Lower leg skin (tissue), 4 donors: ENCODE data around the gene ARHGEF12. TPM values are rescaled to one million over a fixed set of nuclear protein-coding genes. Genes with fewer than 3 reads are reported as not detected.

ENCODE experiments used
- DNase-seq, 2 donors: peaks; one replicate each; pipeline ENCODE4 v3.0.0-alpha.2; 2019; ENCODE audit warnings: low spot score in 2 of 2
- H3K4me3 ChIP-seq: fragments of 200-600 bp; sonication (generic); 2 replicates; pipeline ENCODE4 v1.5.1; 2017; ENCODE audit warnings: mild to moderate bottlenecking, low read depth; ENCODE audit not compliant: poor library complexity, severe bottlenecking
- POLR2A ChIP-seq, 2 donors: fragments of 450-650 bp; IDR thresholded peaks; one replicate each; pipeline ENCODE4 v1.6.1; 2016 to 2017; ENCODE audit warnings: antibody characterized with exemption in 2 of 2, mild to moderate bottlenecking in 1 of 2, moderate library complexity in 1 of 2
- WGBS, 2 donors: methylation state at CpG; one replicate each; pipeline ENCODE4 v1.1.5; 2018; 5-methylcytosine and 5-hydroxymethylcytosine counted together
- intact Hi-C: fragments of 100-400 bp; cut with DNase I; formaldehyde crosslinking; loops from one replicate; pipeline ENCODE4 v1.15.0; 2023; ENCODE audit warnings: low total_unique reads
- total RNA-seq, 4 donors: library from RNA; depleted of rRNA; stranded (reverse); fragments of >200 nt; gene quantifications; one replicate each; pipeline ENCODE4 v1.1.0, GENCODE V29; 2016
- TF ChIP-seq, protein P1 (sequence below), 3 donors: fragments of 450-650 bp; IDR thresholded peaks; one replicate each; pipeline ENCODE4 v1.5.1; 2016; ENCODE audit warnings: antibody characterized with exemption in 3 of 3, mild to moderate bottlenecking in 3 of 3, moderate library complexity in 2 of 3

Gene ARHGEF12
- total RNA-seq, 4 donors from 2014 or later = 124 to 153 (median 132) TPM

DNA sequence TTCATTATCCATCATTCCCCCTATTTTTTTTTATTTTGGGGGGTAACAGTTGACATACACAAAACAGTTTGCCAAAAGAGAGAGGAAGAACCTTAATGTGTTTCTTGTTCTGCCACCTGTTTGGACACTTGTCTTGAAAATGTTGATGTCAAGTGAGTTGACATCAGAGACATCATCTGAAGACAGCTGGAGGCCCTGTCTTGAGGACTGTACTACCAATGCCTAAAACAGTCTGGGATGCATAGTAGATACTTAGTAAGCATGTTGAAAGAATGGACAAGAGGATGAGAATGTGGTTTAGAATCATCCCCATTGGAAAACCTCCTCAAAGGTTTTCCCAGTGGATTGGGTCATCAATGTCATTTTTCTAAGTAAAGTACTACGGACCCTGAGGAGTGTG is 2.4 kb upstream of the ARHGEF12 start:
- WGBS, 2 donors = 86% methylated on average over 1 of the region's 1 CpG
- no peak overlapping the region for H3K4me3 ChIP-seq
- TF ChIP-seq, protein P1, sequence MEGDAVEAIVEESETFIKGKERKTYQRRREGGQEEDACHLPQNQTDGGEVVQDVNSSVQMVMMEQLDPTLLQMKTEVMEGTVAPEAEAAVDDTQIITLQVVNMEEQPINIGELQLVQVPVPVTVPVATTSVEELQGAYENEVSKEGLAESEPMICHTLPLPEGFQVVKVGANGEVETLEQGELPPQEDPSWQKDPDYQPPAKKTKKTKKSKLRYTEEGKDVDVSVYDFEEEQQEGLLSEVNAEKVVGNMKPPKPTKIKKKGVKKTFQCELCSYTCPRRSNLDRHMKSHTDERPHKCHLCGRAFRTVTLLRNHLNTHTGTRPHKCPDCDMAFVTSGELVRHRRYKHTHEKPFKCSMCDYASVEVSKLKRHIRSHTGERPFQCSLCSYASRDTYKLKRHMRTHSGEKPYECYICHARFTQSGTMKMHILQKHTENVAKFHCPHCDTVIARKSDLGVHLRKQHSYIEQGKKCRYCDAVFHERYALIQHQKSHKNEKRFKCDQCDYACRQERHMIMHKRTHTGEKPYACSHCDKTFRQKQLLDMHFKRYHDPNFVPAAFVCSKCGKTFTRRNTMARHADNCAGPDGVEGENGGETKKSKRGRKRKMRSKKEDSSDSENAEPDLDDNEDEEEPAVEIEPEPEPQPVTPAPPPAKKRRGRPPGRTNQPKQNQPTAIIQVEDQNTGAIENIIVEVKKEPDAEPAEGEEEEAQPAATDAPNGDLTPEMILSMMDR (IDR thresholded peaks at IDR 0.05) = no peak
- no peak for TF ChIP-seq POLR2A (IDR thresholded peaks at IDR 0.05)
- intact Hi-C loops = no loop called here
- no peak for DNase-seq

DNA sequence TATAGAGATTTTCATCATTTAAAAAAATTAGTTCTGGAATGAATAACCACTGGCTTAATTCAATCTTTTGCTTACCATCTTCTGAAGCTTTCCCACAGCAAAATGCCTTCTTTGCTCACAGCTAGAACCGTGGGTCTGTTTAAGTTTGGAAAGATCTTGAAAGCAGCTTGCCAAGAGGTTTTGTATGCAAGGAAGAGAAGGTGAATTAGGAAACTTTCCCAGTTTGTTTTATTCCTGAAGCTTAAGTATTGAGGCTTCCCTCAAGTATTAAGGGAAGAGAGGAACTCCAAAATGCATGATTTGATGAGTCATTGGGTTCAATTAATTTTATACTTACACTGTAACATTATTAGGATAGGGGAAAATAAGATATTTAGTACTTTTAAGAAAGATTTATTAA is 1.9 kb upstream of the ARHGEF12 start:
- 17 to 29% methylated on average over 1 of the region's 1 CpG for WGBS, 2 donors
- intact Hi-C loops = no loop called here
- H3K4me3 ChIP-seq = no peak overlapping the region
- no peak for DNase-seq
- TF ChIP-seq, protein P1 (IDR thresholded peaks at IDR 0.05) = no peak
- no peak for TF ChIP-seq POLR2A (IDR thresholded peaks at IDR 0.05)

DNA sequence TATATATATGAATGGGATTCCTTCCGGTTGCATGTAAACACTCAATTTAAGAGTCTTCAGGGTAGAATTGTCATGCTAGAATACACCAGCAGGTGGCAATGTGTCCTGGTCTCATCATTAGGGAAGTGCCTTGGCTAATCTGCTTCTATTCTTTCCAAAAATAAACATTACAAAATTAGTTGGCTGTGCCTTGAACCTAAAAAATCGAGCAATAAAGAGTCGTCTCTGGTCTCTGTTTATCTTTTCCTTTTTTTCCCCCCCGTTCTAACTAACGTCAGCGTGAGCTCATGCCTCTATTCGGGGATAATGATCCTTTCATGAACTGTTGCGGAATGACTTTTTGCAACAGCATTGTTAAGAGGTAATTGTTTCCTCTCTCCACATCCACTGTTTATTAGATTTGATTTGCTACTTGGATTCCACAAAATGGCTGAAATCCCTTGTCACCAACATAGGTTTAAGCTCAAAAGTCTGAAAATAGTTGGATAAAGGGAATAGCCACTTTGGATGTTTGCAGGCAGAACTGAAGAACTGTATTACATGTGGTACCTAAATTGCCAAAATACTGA is 1.2 kb upstream of the ARHGEF12 start:
- WGBS, 2 donors = 1% methylated on average over 8 of the region's 8 CpGs
- intact Hi-C loops = no loop called here
- TF ChIP-seq, protein P1 (IDR thresholded peaks at IDR 0.05) = peak in 1 of 3 donors; percentile 46
- no peak for TF ChIP-seq POLR2A (IDR thresholded peaks at IDR 0.05)
- peak in 1 of 2 donors; percentile 86 for DNase-seq
- no peak overlapping the region for H3K4me3 ChIP-seq

DNA sequence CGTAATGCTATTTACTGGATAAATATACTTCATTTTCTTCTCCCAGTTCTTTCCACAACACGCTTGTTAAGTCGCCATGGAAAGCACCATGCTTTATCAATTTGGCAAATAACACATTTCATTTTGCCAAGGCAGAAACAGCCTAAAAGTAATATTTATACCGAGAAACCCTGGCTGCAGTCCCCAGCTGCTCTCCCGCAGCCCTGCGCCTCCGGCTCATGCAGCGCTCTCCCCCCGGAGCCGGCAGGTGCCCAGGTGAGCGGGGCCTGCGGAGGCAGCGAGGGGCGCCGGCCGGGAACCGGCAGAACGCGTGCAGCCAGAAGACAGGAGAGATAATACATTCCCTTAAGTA is 681 bp upstream of the ARHGEF12 start:
- TF ChIP-seq, protein P1 (IDR thresholded peaks at IDR 0.05) = no peak
- TF ChIP-seq POLR2A (IDR thresholded peaks at IDR 0.05) = no peak
- peak overlapping the region; percentile 42 for H3K4me3 ChIP-seq
- intact Hi-C loops = no loop called here
- no peak for DNase-seq
- 0 to 1% methylated on average over 19 of the region's 19 CpGs for WGBS, 2 donors

DNA sequence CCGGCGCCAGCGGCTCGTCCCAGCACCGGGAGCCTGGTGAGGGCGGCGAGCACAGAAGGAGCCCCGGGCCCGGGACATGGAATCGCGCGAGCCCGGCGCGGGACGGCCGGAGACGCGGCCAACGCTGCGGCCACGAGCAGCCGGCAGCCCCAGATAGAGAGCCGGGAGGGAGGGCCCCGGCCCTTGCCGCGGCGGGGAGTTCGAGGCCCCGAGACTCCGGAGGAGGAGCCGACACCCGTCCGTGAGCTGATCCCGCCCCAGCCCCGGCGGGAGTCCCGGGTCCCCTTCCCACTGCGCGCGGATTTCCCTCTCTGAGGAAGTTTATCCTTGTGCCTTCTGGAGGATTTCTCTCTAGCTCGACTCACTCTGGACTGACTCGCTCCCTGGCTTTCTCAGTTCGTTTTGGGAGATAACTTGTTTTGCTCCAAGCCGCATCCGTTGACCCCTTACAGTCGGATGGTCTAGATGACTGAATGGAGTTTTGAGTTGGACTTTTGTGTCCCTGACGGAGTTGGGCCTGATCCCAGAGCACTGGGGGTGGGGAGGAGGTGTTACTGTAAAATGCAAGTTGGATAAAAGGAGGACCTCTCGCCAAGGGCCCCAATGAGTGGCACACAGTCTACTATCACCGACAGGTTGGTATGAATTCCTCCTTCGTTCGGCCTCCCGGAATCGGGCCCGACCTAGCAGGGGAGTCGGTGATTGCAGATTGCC is 585 bp downstream of the ARHGEF12 start:
- peak overlapping the region; percentile 64 for H3K4me3 ChIP-seq
- TF ChIP-seq, protein P1 (IDR thresholded peaks at IDR 0.05) = no peak
- TF ChIP-seq POLR2A (IDR thresholded peaks at IDR 0.05) = no peak
- intact Hi-C loops = no loop called here
- 0% methylated on average over 29 to 48 of the region's 56 CpGs for WGBS, 2 donors
- peak; percentile 44 to 93 for DNase-seq
